Activated CD8-positive, alpha-beta memory T cell treated with anti-CD3 and anti-CD28 coated beads, Interleukin-2, amount 50 U/mL, for 4 hours (primary cell): ENCODE data around the gene DDR2.

Experiments used
- DNase-seq: peaks from one replicate; pipeline ENCODE4 v3.0.0-alpha.2; 2020

Gene DDR2

GRCh38 chr1:162701286-162701685 lies 69.0 kb downstream of the DDR2 start:
- DNase-seq: no peak

GRCh38 chr1:162702628-162703027 lies 70.4 kb downstream of the DDR2 start:
- DNase-seq: no peak

- DNase-seq: no peak
These were observed 71.4 kb downstream of the DDR2 start for GRCh38 chr1:162703708-162704107.

GRCh38 chr1:162704673-162705424 lies 72.6 kb downstream of the DDR2 start:
- DNase-seq: no peak

GRCh38 chr1:162706003-162706402 lies 73.7 kb downstream of the DDR2 start:
- no peak for DNase-seq

GRCh38 chr1:162706606-162707005 lies 74.3 kb downstream of the DDR2 start:
- no peak for DNase-seq

- DNase-seq: no peak
These were observed 76.0 kb downstream of the DDR2 start for GRCh38 chr1:162708286-162708685.

- DNase-seq: no peak
These were observed 77.0 kb downstream of the DDR2 start for GRCh38 chr1:162709132-162709860.

GRCh38 chr1:162709870-162710269 lies 77.6 kb downstream of the DDR2 start:
- no peak for DNase-seq

- DNase-seq: no peak
These were observed 78.1 kb downstream of the DDR2 start for GRCh38 chr1:162710345-162710744.

- no peak for DNase-seq
These were observed 78.7 kb downstream of the DDR2 start for GRCh38 chr1:162710780-162711465.

GRCh38 chr1:162712317-162713029 lies 80.2 kb downstream of the DDR2 start:
- DNase-seq: no peak

GRCh38 chr1:162716123-162716522 lies 83.9 kb downstream of the DDR2 start:
- DNase-seq: no peak

- DNase-seq: no peak
These were observed 84.3 kb downstream of the DDR2 start for GRCh38 chr1:162716552-162716951.

- no peak for DNase-seq
These were observed 85.4 kb downstream of the DDR2 start for GRCh38 chr1:162717548-162718184.

- no peak for DNase-seq
These were observed 87.4 kb downstream of the DDR2 start for GRCh38 chr1:162719678-162720077.

GRCh38 chr1:162720996-162721395 lies 88.7 kb downstream of the DDR2 start:
- DNase-seq: no peak

GRCh38 chr1:162721471-162721870 lies 89.2 kb downstream of the DDR2 start:
- DNase-seq: no peak

GRCh38 chr1:162722036-162722435 lies 89.8 kb downstream of the DDR2 start:
- DNase-seq: no peak

- DNase-seq: no peak
These were observed 92.4 kb downstream of the DDR2 start for GRCh38 chr1:162724583-162725120.

GRCh38 chr1:162725301-162725837 lies 93.1 kb downstream of the DDR2 start:
- no peak for DNase-seq

- DNase-seq: no peak
These were observed 94.3 kb downstream of the DDR2 start for GRCh38 chr1:162726555-162726954.
